D341Med (cell line): ENCODE data around the gene DGCR8.

Source experiments
- DNase-seq: peaks from one replicate; pipeline ENCODE4 v3.0.0; 2012; ENCODE audit warnings: low spot score

The DGCR8 gene

DNA sequence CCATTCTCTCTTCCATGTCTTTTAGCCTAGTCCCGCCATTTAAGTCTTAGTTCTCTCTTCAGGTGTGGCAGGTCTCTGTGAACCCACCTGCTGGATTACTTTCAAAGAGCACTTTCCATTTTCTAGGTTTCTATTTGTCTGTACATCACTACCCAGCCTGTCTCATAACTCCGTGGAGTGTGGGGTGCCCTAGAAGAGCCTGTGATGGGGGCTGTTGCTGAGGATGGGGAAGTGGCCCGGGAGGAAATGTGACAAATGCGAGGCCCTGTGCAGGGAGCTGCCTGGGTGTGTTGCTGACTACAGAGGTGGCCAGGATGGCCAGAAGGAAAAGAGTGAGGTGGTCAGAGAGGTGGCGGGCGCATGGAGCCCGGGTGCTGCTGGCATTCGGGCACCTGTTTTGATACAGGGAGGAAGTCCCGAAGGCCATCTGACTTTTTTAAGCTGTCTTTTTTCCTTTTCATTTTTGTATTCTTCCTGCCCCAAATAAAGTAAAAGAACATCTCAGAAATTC is 10.7 kb downstream of the DGCR8 start:
- no peak for DNase-seq

GRCh38 chr22:20091690-20092476 is 11.8 kb downstream of the DGCR8 start:
- DNase-seq, result no peak

GRCh38 chr22:20092477-20092854 is 12.4 kb downstream of the DGCR8 start:
- DNase-seq, result no peak

DNA sequence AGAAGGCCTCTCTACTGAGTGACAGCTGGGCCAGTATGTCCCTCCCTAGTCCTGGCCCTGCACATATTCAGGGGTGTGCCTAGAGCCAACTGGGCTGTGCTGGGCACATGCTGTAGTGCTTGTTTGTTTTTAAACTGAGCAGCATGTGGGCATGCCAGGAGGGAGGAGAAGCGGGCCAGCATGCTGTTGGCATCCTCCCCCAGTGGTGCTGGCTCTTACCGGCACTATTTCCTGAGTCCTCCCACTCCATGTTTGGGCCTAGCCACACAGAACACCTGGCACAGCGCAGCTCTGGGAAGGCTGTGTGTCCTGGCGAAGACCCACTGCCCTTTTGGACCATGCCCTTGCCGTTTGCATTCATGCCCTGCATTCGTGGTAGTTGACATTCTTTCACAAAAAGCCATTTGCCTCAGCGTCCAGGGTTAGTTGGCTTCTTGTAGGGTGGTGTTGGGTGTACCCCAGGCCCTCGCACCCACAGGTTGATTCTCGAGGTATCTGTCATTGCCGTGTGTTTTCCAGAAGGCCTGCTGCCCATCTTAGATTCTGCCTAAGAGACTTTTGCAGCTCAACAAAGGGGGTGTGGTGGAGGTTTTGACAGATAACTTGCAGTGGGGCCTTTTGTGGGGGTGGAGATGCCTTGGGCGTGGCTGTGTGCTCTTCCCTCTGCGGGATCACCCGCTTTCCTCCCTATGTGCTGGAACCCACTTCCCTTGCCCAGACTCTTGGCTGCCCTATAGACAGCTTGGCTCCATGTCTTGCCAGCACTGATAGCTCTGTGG is 13.6 kb downstream of the DGCR8 start:
- DNase-seq, result no peak

- DNase-seq, result no peak
Measured at GRCh38 chr22:20094197-20094807, 14.3 kb downstream of the DGCR8 start.

DNA sequence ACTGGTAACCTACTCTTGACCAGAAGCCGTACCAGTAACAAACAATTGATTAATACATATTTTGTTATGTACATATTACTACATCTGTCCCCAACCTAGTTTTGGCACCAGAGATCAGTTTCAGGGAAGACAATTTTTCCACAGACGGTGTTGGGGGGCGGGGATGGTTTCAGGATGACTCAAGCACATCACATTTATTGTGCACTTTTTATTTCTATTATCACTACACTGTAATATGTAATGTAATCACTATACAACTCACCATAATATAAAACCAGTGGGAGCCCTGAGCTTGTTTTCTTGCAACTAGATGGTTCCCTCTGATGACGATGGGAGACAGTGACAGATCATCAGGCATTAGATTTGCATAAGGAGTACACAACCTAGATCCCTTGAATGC is 15.5 kb downstream of the DGCR8 start:
- DNase-seq, result no peak

DNA sequence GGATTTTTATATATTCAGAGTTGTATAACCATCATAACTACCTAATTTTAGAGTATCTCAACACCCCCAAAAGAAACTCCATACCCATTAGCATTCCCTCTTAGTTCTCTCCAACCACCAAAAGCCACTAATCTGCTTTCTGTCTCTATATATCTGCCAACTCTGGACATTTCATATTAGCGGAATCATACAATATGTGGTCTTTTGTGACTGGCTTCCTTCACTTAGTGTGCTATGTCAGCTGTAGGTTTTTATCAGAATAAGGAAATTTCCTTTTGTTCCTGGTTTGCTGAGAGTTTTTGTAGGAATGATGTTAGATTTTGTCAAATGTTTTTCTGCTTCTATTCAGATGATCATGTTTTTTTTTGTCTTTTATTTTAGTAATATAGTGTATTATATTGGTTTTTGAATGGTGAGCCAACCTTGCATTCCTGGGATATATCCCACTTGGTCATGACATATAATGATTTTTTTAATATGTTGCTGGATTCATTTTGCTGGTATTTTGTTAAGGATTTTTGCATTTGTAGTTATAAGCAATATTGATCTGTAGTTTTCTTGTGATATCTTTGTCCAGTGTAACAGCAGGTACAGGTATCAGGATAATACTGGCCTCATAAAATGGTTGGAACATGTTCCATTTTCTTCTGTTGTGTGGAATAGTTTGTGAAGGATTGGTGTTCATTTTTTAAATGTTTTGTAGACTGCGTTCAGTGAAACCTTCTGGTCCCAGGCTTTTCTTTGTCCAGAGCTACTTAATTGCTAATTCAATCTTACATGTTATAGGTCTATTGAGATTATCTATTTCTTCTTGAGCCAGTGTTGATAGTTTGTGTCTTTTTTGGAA is 16.8 kb downstream of the DGCR8 start:
- DNase-seq, result no peak

DNA sequence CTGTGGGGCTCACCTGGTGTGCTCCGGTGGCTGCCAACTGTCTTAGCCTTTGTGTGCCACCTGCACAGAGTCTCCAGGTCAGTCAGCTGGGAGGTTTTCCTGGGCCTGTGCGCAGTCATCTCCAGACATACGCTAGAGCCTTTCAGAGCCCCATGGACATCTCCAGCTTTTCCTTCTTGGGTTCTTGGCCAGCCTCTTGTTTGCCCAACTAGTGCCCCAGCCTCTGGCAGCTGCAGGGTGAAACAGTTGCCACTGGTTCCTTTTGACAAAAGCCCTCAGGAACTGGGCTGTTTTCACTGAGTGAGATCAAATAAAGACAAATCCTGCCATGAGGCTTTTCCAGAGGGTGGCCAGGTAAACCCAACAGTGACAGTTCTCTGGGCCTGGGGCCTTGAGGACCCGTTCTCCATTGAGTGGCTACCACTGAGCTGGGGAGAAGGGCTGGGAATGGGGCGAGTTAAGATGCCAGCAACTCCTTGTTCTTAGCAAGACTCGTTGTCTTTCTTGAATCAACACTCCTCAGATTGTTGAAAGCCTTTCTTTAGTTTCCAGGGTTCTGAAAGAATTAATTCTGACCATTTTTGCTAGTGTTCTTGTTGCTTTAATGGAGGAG is 19.2 kb downstream of the DGCR8 start:
- DNase-seq, result no peak

- no peak for DNase-seq
Measured at GRCh38 chr22:20101638-20102037, 21.6 kb downstream of the DGCR8 start.

GRCh38 chr22:20102203-20102780 is 22.3 kb downstream of the DGCR8 start:
- DNase-seq, result no peak

DNA sequence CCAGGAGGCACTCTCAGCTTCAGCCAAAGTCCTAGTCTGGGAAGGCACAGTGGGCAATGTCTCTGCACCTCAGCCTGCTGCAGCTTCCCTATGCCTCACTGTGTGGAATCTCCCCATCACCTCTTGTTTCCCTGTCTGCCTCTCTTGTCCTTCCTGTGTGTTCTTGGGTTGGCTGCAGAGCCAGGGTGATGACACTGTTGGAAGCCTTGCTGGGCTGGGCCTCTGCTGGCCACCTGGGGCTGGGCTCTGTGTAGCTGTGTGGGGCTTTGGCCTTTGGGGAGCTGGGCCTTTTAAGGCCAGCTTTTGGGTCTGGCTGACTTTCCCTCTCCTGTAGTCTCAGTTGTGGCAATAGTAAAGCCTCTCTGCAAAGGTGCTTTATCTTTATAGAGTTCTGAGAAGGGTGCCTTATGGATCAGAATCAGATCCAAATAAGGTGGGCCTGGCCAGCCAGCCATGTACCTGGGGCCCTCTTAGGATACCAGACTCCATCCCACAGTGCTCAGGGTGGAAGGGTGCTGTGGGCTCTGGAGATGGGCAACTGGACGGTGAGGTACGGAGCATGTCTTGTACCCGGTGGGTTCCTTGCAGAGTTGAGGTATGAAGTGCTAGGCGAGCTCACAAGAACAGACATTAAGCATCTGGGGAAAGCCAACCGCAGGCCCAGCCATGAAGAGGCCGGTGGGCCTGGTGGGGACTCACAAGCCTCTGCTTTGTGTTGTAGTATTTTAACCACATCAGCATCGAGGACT is 25.6 kb downstream of the DGCR8 start:
- no peak for DNase-seq

DNA sequence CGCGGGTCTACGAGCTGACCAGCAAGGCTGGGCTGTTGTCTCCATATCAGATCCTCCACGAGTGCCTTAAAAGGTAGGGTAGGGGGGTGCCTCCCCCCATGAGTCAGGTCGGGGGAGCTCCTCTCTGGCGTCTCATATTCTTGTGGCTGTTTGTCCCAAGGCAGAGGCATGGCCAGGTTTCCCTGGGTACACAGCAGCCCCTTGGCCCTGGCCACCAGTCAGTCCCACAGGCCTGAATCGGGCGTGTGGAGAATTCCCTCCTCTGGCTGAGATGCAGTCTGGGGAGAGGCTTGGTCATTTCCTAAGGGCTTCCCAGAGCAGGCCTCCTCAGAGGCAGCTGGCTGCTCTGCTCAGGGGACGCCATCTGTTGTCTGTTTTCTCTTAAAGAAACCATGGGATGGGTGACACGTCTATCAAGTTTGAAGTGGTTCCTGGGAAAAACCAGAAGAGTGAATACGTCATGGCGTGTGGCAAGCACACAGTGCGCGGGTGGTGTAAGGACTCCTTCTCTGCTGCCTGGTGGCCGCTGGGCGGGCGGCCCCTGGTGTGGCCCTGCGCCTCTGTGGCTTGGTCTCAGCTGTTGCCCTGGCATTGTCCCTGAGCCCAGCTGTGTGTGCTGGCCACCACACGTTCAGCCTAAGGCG is 26.3 kb downstream of the DGCR8 start:
- DNase-seq, result no peak

- DNase-seq, result no peak
Measured at GRCh38 chr22:20106849-20107237, 26.8 kb downstream of the DGCR8 start.

GRCh38 chr22:20107471-20107901 is 27.4 kb downstream of the DGCR8 start:
- DNase-seq, result no peak

DNA sequence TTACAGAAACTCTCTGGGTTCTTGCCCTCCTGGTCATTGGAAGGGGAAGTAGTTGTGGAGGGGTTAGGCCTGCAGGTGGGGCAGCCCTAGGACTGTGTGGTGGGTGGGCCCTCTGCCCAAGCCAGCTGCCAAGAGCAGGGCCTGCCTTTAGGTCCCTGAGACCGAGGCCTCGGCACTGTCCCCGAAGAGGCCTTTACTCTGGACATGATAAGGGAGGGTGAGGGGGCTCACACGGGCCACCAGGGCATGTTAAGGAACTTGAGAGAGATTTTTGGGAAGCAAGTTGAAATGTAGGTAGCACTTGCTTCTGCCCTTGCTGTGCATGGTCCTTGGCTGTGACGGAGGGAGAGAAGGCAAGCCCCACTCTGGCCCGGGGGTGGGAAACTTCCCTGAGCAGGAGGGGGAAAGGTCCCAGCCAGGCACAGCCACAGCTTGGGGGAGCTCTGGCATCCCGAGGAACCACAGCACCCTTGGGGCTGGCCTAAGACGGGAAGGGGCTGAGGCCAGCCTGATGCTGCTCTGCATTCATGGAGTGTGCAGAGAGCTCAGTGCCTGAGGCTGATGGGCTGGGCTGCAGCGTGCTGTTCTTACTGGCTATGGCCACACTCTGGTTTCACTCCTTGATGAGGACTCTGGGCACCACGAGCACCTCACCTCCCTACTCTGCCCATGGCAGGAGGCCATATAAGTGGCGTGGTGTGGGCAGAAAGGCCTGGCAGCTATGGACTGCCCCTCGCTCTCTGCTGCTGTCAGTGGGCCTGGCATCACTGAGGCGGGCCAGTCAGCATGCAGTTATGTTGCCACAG is 28.1 kb downstream of the DGCR8 start:
- no peak for DNase-seq

GRCh38 chr22:20108757-20109230 is 28.8 kb downstream of the DGCR8 start:
- no peak for DNase-seq

DNA sequence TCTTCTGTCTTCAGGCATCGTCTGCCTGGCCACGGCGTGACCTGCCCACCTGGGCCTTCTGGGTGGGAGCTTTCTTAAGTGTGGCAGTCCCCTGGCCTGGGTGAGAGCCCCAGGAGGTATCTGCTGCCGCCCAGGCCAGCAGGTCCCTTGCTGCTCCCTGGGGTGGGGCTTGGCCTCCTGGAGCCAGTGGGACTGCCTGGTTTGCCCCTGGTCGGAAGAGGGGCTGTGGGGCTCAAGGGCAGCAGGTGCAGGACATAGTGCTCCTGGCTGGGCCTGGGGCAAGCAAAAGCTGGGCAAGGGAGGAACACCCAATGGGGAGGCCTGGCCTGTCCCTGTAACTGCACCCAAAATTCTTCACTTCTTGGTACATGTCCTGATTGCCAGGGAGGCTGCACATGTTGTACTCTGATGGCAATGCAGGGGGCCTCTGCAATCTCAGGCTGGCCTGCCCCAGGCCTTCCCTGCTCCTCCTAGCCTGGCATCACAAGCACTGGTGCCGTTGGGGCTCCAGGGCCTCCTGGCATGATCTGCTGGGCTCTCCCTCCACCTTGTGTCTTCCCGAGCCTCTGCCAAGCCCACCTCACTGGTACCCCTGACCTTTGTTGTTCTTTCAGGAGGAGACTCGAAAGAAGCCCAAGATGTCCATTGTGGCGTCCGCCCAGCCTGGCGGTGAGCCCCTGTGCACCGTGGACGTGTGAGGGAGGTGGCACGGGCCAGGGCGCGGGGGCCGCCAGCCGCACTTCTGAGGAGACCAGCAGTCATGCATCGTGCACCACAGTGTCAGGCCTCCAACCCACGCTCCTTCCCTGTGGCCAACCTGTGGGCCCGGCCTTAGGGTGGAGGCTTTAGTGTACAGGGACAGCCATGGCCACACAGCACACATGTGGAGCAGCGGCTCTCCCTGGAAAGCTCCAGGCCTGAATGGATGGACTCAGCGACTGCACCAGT is 29.6 kb downstream of the DGCR8 start:
- DNase-seq, result no peak
